Upper lobe of right lung (tissue), 1 donor: ENCODE data around the gene MOSMO. TPM values are rescaled to one million over a fixed set of nuclear protein-coding genes. Genes with fewer than 3 reads are reported as not detected.
"Not testable (repeated sequence)": the region's sequence is repeated elsewhere in the genome, so short reads cannot be mapped to it uniquely, and the experiment has no call there.

Experiments
- ATAC-seq: fragments of 200-7000 bp; cut with Tn5 transposase; one replicate; pipeline ENCODE4 v1.9.1; 2020; ENCODE audit warnings: mild to moderate bottlenecking, moderate library complexity
- DNase-seq: peaks from one replicate; pipeline ENCODE4 v3.0.0-alpha.2; 2020
- H3K27ac ChIP-seq: fragments of 200-600 bp; one replicate; pipeline ENCODE4 v1.8.0; 2022
- H3K27me3 ChIP-seq: fragments of 200-600 bp; one replicate; pipeline ENCODE4 v1.8.0; 2022; ENCODE audit warnings: mild to moderate bottlenecking
- H3K36me3 ChIP-seq: fragments of 200-600 bp; one replicate; pipeline ENCODE4 v1.8.0; 2022
- H3K4me1 ChIP-seq: fragments of 200-600 bp; one replicate; pipeline ENCODE4 v1.8.0; 2022
- H3K4me3 ChIP-seq: fragments of 200-600 bp; one replicate; pipeline ENCODE4 v1.8.0; 2022; ENCODE audit warnings: mild to moderate bottlenecking
- H3K9me3 ChIP-seq: fragments of 200-600 bp; one replicate; pipeline ENCODE4 v1.8.0; 2022
- intact Hi-C: fragments of 100-400 bp; cut with DNase I; formaldehyde crosslinking; loops from one replicate; pipeline ENCODE4 v1.11.0; 2022
- total RNA-seq: library from RNA; stranded (reverse); fragmentation: NEBNext Ultra II Directional; extraction: Animal tissue kit (Norgen Biotek cat#: 25700); gene quantifications from one replicate; pipeline ENCODE4 v1.2.1, GENCODE V29; 2021
- TF ChIP-seq, protein P1 (sequence below): fragments of 200-600 bp; IDR thresholded peaks from one replicate; pipeline ENCODE4 v1.8.0; 2022; ENCODE audit warnings: antibody characterized with exemption
- donor health status: DM: no; HTN: yes; CAD: no; lungs with severe emphysema.

The MOSMO gene
- total RNA-seq, 1 donor from 2014 or later = 11.4 TPM

DNA sequence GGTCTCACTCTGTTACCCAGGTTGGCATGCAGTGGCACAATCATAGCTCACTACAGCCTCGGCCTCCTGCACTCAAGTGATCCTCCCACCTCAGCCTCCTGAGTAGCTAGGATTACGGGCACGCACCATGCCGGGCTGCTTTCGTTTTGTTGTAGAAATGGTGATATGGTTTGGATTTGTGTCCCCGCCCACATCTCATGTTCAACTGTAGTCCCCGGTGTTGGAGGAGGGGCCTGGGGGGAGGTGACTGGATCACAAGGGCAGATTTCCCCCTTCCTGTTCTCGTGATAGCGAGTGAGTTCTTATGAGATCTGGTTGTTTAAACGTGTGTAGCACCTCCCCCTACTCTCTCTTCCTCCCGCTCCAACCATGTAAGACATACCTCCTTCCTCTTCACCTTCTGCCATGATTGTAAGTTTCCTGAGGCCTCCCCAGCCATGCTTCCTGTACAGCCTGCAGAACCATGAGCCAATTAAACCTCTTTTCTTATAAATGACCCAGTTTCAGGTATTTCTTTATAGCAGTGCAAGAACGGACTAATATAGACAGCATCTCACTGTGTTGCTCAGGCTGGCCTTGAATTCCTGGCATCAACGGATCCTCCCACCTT lies 12.9 kb upstream of the MOSMO start:
- H3K36me3 ChIP-seq = no peaks in the 10 kb centered on the region
- no peak for ATAC-seq
- peaks cover 4% of the 10 kb centered on the region for H3K4me1 ChIP-seq
- H3K4me3 ChIP-seq = no peak overlapping the region
- no peaks in the 10 kb centered on the region for H3K9me3 ChIP-seq
- intact Hi-C loops = no loop called here
- no peak for DNase-seq
- H3K27ac ChIP-seq = no peak overlapping the region
- no peaks in the 10 kb centered on the region for H3K27me3 ChIP-seq
- TF ChIP-seq, protein P1, sequence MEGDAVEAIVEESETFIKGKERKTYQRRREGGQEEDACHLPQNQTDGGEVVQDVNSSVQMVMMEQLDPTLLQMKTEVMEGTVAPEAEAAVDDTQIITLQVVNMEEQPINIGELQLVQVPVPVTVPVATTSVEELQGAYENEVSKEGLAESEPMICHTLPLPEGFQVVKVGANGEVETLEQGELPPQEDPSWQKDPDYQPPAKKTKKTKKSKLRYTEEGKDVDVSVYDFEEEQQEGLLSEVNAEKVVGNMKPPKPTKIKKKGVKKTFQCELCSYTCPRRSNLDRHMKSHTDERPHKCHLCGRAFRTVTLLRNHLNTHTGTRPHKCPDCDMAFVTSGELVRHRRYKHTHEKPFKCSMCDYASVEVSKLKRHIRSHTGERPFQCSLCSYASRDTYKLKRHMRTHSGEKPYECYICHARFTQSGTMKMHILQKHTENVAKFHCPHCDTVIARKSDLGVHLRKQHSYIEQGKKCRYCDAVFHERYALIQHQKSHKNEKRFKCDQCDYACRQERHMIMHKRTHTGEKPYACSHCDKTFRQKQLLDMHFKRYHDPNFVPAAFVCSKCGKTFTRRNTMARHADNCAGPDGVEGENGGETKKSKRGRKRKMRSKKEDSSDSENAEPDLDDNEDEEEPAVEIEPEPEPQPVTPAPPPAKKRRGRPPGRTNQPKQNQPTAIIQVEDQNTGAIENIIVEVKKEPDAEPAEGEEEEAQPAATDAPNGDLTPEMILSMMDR = no peak

DNA sequence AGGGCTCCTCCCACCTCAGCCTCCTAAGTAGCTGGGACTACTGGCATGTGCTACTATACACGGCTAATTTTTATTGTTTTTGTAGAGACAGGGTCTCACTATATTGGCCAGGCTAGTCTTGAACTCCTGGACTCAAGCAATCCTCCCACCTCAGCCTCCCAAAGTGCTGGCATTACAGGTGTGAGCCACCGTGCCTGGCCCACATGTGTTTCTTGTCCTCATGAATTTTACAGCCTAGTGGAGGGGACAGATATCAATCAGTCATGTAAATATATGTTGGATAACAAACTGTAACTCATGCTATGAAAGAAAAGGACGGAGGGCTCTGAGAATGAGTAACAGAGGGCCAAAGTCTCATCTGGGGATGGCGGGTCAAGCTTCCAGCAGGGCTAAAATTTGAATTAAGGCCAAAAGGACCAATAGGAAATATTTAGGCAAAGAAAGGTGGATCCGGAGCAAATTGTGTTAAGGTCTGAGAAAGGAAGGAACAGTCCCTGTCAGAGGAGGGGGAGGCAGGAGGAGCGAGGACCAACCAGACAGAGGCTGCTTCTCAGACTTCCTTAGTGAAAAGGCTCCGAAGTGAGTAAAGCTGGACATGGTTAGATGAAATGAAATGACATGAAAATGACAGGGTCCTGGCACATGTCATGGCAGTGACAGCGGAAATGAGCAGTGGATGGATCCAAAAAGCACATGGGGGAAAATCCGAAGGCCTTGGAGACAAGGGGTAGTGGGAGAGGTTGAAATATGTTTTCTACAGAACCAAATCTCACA lies 10.8 kb upstream of the MOSMO start:
- Histone ChIP-seq H3K27ac (peak overlapping the region; percentile 47), H3K36me3 (no peaks in the 10 kb centered on the region), H3K4me3 (no peak overlapping the region), H3K9me3 (no peaks in the 10 kb centered on the region), H3K4me1 (peaks cover 6% of the 10 kb centered on the region), H3K27me3 (no peaks in the 10 kb centered on the region)
- TF ChIP-seq, protein P1 = no peak
- ATAC-seq (no peak), DNase-seq (no peak)
- intact Hi-C loops = no loop called here

- TF ChIP-seq, protein P1 = no peak
- DNase-seq = no peak
- Histone ChIP-seq H3K27me3 (no peaks in the 10 kb centered on the region), H3K4me1 (peaks cover 6% of the 10 kb centered on the region), H3K9me3 (no peaks in the 10 kb centered on the region), H3K27ac (peak overlapping the region; percentile 47), H3K36me3 (no peaks in the 10 kb centered on the region), H3K4me3 (no peak overlapping the region)
- intact Hi-C loops = no loop called here
- no peak for ATAC-seq
Observed at GRCh38 chr16:21997697-21998480, 10.0 kb upstream of the MOSMO start.

DNA sequence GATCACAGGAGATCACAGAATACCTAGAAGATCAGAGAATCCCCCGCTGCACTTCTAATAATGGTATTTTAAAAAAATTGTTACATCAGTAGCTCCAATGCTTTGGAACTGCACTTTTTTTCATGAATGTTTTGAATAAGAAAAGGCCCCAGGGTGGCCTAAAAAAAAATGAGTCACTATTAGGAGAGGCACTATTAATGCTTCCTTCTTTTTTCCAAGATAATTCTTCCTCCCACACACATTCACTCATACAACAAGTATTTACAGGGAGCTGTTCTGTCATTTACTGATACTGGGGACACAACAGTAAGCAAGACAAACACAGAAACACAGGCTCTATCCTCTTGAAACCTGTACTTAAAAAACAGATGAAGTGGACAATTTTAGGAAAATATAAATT lies 6.3 kb upstream of the MOSMO start:
- Histone ChIP-seq H3K27ac (no peak overlapping the region), H3K9me3 (no peaks in the 10 kb centered on the region), H3K36me3 (no peaks in the 10 kb centered on the region), H3K4me1 (peaks cover 6% of the 10 kb centered on the region), H3K4me3 (no peak overlapping the region), H3K27me3 (no peaks in the 10 kb centered on the region)
- ATAC-seq = no peak
- intact Hi-C loops = loop anchor here (5.0 kb wide), 2 partner anchors 76 to 186 kb away; no protein-coding TSS in a partner anchor
- DNase-seq = no peak
- TF ChIP-seq, protein P1 = no peak

- intact Hi-C loops = loop anchor here (5.0 kb wide), 2 partner anchors 75 to 185 kb away; no protein-coding TSS in a partner anchor
- not testable (repeated sequence) for H3K4me3 ChIP-seq, H3K9me3 ChIP-seq, ATAC-seq, H3K36me3 ChIP-seq, H3K27ac ChIP-seq, DNase-seq, H3K27me3 ChIP-seq
- H3K4me1 ChIP-seq = peaks cover 10% of the 10 kb centered on the region
Observed at GRCh38 chr16:22002047-22002446, 5.9 kb upstream of the MOSMO start.
